Endothelial cell of umbilical vein (primary cell): ENCODE results near the gene USP36. TPM values are rescaled to one million over a fixed set of nuclear protein-coding genes. Genes with fewer than 3 reads are reported as not detected.

Source experiments
- BruUV-seq: library from RNA; stranded (reverse); fragments of 400-500 nt; replicated peaks from 2 replicates; lab custom pipeline; 2021; lab: Mats Ljungman, UMichigan
- CTCF ChIA-PET: fragments of 300-600, 350-600 bp; sonication (Branson Sonifier 250); formaldehyde crosslinking; loops from one replicate; lab custom pipeline; 2021; ENCODE audit warnings: antibody characterized with exemption, inconsistent platforms; lab: Charles Lee
- POLR2A ChIA-PET: fragments of 300-600, 350-600 bp; sonication (Branson Sonifier 250); formaldehyde crosslinking; loops from one replicate; lab custom pipeline; 2021; ENCODE audit warnings: antibody characterized with exemption, inconsistent platforms; lab: Charles Lee
- DNase-seq: peaks from one replicate; pipeline ENCODE4 v3.0.0-alpha.2; 2011; ENCODE audit warnings: low read depth, low spot score
- FAIRE-seq: peaks from 2 replicates; lab custom pipeline; 2011; peaks lifted over from hg19 to GRCh38; lab: Jason Lieb, UNC
- H2AFZ ChIP-seq: 2 replicates; pipeline ENCODE4 v1.6.0; 2012; ENCODE audit warnings: low read depth, low read length, control low read depth, inconsistent platforms
- H3K27ac ChIP-seq: 2 replicates; pipeline ENCODE4 v1.5.1; 2011; ENCODE audit warnings: low read depth, mild to moderate bottlenecking, control low read depth, low read length, moderate library complexity; ENCODE audit not compliant: insufficient read depth
- H3K27me3 ChIP-seq, 2 experiments: 2 replicates each; pipeline versions ENCODE4 v1.6.0 to v1.6.1; 2011; ENCODE audit warnings: low read length in 2 of 2, mixed read lengths in 1 of 2; ENCODE audit not compliant: control insufficient read depth in 2 of 2, insufficient read depth in 2 of 2
- H3K36me3 ChIP-seq, 2 experiments: 2 replicates in 1 of 2; 3 replicates in 1 of 2; pipeline ENCODE4 v1.5.1; 2011; ENCODE audit warnings: low read length in 2 of 2, mild to moderate bottlenecking in 1 of 2, moderate library complexity in 1 of 2; ENCODE audit not compliant: control insufficient read depth in 2 of 2, insufficient read depth in 2 of 2; ENCODE audit errors: extremely low read depth in 1 of 2
- H3K4me1 ChIP-seq: 3 replicates; pipeline ENCODE4 v1.5.1; 2011; ENCODE audit warnings: mild to moderate bottlenecking, low read length; ENCODE audit not compliant: control insufficient read depth, insufficient read depth; ENCODE audit errors: extremely low read depth
- H3K4me2 ChIP-seq: 2 replicates; pipeline ENCODE4 v1.6.1; 2011; ENCODE audit warnings: low read length, control low read depth, mixed read lengths; ENCODE audit not compliant: insufficient read depth
- H3K4me3 ChIP-seq, 3 experiments: fragments of 200-600 bp in 1 of 3; sonication (generic), shearing (Covaris generic) in 1 of 3; replicated peaks in 1 of 3; 2 replicates each; pipeline ENCODE4 v1.5.1; 2011 to 2016; ENCODE audit warnings: control low read depth in 3 of 3, low read length in 3 of 3, mild to moderate bottlenecking in 2 of 3, inconsistent platforms in 1 of 3, low read depth in 1 of 3, moderate library complexity in 1 of 3; ENCODE audit not compliant: insufficient read depth in 1 of 3
- H3K79me2 ChIP-seq: 2 replicates; pipeline ENCODE4 v1.6.0; 2012; ENCODE audit warnings: low read length, inconsistent platforms; ENCODE audit not compliant: control insufficient read depth, insufficient read depth
- H3K9ac ChIP-seq: replicated peaks from 2 replicates; pipeline ENCODE3; 2011; ENCODE audit warnings: low read length, control low read depth; ENCODE audit not compliant: insufficient read depth; ENCODE audit errors: extremely low read depth
- H3K9me1 ChIP-seq: replicated peaks from 3 replicates; pipeline ENCODE4 v1.6.0; 2011; ENCODE audit warnings: mild to moderate bottlenecking, low read length; ENCODE audit not compliant: control insufficient read depth, insufficient read depth; ENCODE audit errors: extremely low read depth
- H3K9me3 ChIP-seq: replicated peaks from 2 replicates; pipeline ENCODE4 v1.5.1; 2012; ENCODE audit warnings: low read length, inconsistent platforms; ENCODE audit not compliant: control insufficient read depth, insufficient read depth
- H4K20me1 ChIP-seq: replicated peaks from 2 replicates; pipeline ENCODE3; 2011; ENCODE audit warnings: mild to moderate bottlenecking, low read length; ENCODE audit not compliant: control insufficient read depth, insufficient read depth; ENCODE audit errors: extremely low read depth
- CTCF ChIP-seq, 2 donors: IDR thresholded peaks; 1 replicate in 1 of 2; 2 replicates in 1 of 2; pipeline ENCODE4 v1.5.1; 2011; ENCODE audit warnings: low read length in 2 of 2, mild to moderate bottlenecking in 2 of 2, moderate library complexity in 2 of 2, control low read depth in 1 of 2, inconsistent platforms in 1 of 2, low read depth in 1 of 2; ENCODE audit not compliant: insufficient read depth in 1 of 2; ENCODE audit errors: extremely low read depth in 1 of 2
- EZH2 ChIP-seq: IDR thresholded peaks from 2 replicates; pipeline ENCODE4 v1.6.1; 2012; ENCODE audit warnings: borderline replicate concordance, low read depth, mild to moderate bottlenecking, moderate library complexity, low read length, inconsistent platforms; ENCODE audit not compliant: severe bottlenecking
- FOS ChIP-seq: IDR thresholded peaks from 2 replicates; pipeline ENCODE4 v1.6.1; 2011; ENCODE audit warnings: mild to moderate bottlenecking, low read length, moderate library complexity, borderline replicate concordance; ENCODE audit not compliant: insufficient read depth
- GATA2 ChIP-seq: IDR thresholded peaks from 2 replicates; pipeline ENCODE4 v1.7.0; 2011; ENCODE audit warnings: low read depth, mild to moderate bottlenecking, moderate library complexity, mixed read lengths, low read length; ENCODE audit not compliant: insufficient read length, insufficient read depth
- JUN ChIP-seq: IDR thresholded peaks from 2 replicates; pipeline ENCODE4 v1.6.1; 2011; ENCODE audit warnings: borderline replicate concordance, low read depth; ENCODE audit not compliant: insufficient read length, insufficient read depth
- MAX ChIP-seq: IDR thresholded peaks from 2 replicates; pipeline ENCODE4 v1.6.1; 2011; ENCODE audit not compliant: insufficient read depth, insufficient read length
- MYC ChIP-seq: IDR thresholded peaks from one replicate; pipeline ENCODE4 v1.6.1; 2011; ENCODE audit warnings: mild to moderate bottlenecking, low read depth, low read length
- POLR2A ChIP-seq: IDR thresholded peaks from 2 replicates; pipeline ENCODE4 v1.6.1; 2012; ENCODE audit warnings: low read depth, mild to moderate bottlenecking, control low read depth, low read length
- POLR2AphosphoS5 ChIP-seq: IDR thresholded peaks from 2 replicates; pipeline ENCODE4 v1.6.1; 2012; ENCODE audit warnings: low read depth, mild to moderate bottlenecking, control low read depth, low read length, moderate library complexity; ENCODE audit not compliant: insufficient read depth
- dilution Hi-C: fragments of 300-500 bp; cut with MboI; formaldehyde crosslinking; loops from one replicate; pipeline ENCODE4 v1.15.0; 2019; ENCODE audit warnings: low sequenced_read_pairs; ENCODE audit not compliant: extremely low pct_ligation_motif_present
- intact Hi-C: fragments of 100-400 bp; cut with micrococcal nuclease; formaldehyde crosslinking; loops from one replicate; pipeline ENCODE4 v1.10.0; 2022
- polyA plus RNA-seq, 4 experiments: library from polyadenylated mRNA; depleted of rRNA in 3 of 4; stranded (reverse) in 3 of 4; unstranded in 1 of 4; fragments of >200 nt; gene quantifications; 2 replicates each; pipeline versions ENCODE4 v1.2.1 to v1.2.3, GENCODE V29; 2011 to 2012; ENCODE audit warnings: missing spikeins in 1 of 4
- total RNA-seq: library from RNA; stranded (reverse); gene quantifications from 2 replicates; pipeline ENCODE4 v1.2.3, GENCODE V29; 2021

Gene USP36
- total and polyA plus RNA-seq, 2 donors (not counting 3 experiments of a cell fraction or from before 2014, with no cell fraction given), result 29.8 to 46.6 TPM

GRCh38 chr17:78875363-78876093 lies 34.9 kb upstream of the USP36 start:
- H3K27ac ChIP-seq, result peak overlapping the region; percentile 85
- no peaks in the 10 kb centered on the region for H4K20me1 ChIP-seq
- DNase-seq (peak; percentile 79), FAIRE-seq (peak; percentile 95)
- TF ChIP-seq FOS (peak; percentile 58), POLR2AphosphoS5 (no peak), JUN (peak; percentile 13)
- intact Hi-C loops (loop anchor here (2.0 kb wide), 1 partner anchor 49 kb away; the partner anchor contains the start of gene TIMP2), dilution Hi-C loops (no loop called here)
- no peak overlapping the region for H3K4me3 ChIP-seq
- H3K9ac ChIP-seq, result peak overlapping the region; percentile 32
- no peaks in the 10 kb centered on the region for H3K27me3 ChIP-seq
- H2AFZ ChIP-seq, result peak overlapping the region; percentile 44
- H3K36me3 ChIP-seq, result peaks cover 3 to 5% of the 10 kb centered on the region in 2 experiments
- H3K4me2 ChIP-seq, result no peak overlapping the region
- CTCF ChIA-PET, result interaction anchor here (0.8 to 4.8 kb wide), 5 partner anchors 8 to 96 kb away, joined by 3 to 33 read pairs (median 3); no protein-coding TSS in a partner anchor
- peaks cover 45% of the 10 kb centered on the region for H3K4me1 ChIP-seq
- peaks cover 21% of the 10 kb centered on the region for H3K79me2 ChIP-seq
- H3K9me1 ChIP-seq, result no peaks in the 10 kb centered on the region
- BruUV-seq, result TSS peak; percentile 14
- H3K9me3 ChIP-seq, result no peaks in the 10 kb centered on the region
- POLR2A ChIA-PET, result no interaction called here

- Histone ChIP-seq H3K79me2 (peaks cover 15% of the 10 kb centered on the region), H3K4me2 (no peak overlapping the region), H3K27ac (peak overlapping the region; percentile 27), H2AFZ (no peak overlapping the region), H3K9ac (no peak overlapping the region), H3K4me1 (peaks cover 30% of the 10 kb centered on the region), H3K9me1 (no peaks in the 10 kb centered on the region), H3K27me3 (no peaks in the 10 kb centered on the region), H4K20me1 (no peaks in the 10 kb centered on the region), H3K4me3 (no peak overlapping the region), H3K9me3 (no peaks in the 10 kb centered on the region), H3K36me3 (peaks cover 5 to 14% of the 10 kb centered on the region in 2 experiments)
- ChIA-PET POLR2A (no interaction called here), CTCF (interaction anchor here (0.6 to 4.8 kb wide), 9 partner anchors 8 to 97 kb away, joined by 3 to 33 read pairs (median 3); no protein-coding TSS in a partner anchor)
- intact Hi-C loops, result loop anchor here (1.0 to 2.0 kb wide), 4 partner anchors 8 to 61 kb away; partner anchors contain the start of gene TIMP2
- TF ChIP-seq MAX, result no peak
- no peak for TF ChIP-seq MYC
- peak; percentile 66 for TF ChIP-seq POLR2AphosphoS5
- peak; percentile 29 for TF ChIP-seq POLR2A
- TF ChIP-seq FOS, result no peak
- TF ChIP-seq CTCF (IDR thresholded peaks at IDR 0.05; ENCODE audit: extremely low read depth in 1 of 2, insufficient read depth in 1 of 2, low read depth in 1 of 2, low read length in 2 of 2), result no peak
- peak; percentile 80 for TF ChIP-seq GATA2
- TF ChIP-seq EZH2, result no peak
- TF ChIP-seq JUN, result peak; percentile 84
- dilution Hi-C loops, result no loop called here
- DNase-seq (peak; percentile 94), FAIRE-seq (peak; percentile 94)
- BruUV-seq, result TSS peak; percentile 88
These were observed 33.1 kb upstream of the USP36 start for GRCh38 chr17:78873519-78874340.
